HG03354 (cell line): ENCODE results near the gene MYOM1.

ENCODE experiments used
- ATAC-seq: cut with Tn5 transposase; IDR thresholded peaks from one replicate; pipeline ENCODE4 v1.9.1; 2021; ENCODE audit warnings: mild to moderate bottlenecking; ENCODE audit not compliant: unreplicated experiment, poor library complexity, severe bottlenecking

The MYOM1 gene

DNA sequence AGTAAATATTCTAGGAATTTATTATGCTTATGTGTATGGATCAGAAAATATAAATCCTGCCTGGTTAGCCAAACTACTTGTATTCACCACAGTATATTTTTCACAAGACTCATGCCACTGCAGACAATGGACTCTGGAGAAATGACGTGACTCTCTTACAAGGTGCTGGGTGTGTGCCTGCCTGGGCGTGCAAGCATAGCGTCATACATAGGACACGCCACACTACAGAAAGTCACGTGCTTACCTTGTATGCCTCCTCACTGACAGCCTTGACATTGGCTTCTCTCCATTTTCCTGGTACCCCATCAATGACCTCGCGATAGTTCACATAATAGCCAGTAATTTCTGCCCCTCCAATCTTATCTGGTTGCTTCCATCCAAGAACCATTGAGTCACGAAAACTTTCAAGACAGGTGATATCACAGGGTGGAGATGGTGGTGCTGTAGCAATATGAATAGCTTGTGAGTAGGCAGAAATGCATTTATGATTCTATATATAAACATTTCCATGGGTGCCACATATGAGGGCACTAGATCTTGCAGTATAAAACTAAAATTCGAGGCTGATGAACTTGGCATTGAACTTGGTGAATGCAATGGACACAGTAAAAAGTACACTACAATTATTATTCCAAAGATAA lies 93.2 kb downstream of the MYOM1 start:
- no peak for ATAC-seq

DNA sequence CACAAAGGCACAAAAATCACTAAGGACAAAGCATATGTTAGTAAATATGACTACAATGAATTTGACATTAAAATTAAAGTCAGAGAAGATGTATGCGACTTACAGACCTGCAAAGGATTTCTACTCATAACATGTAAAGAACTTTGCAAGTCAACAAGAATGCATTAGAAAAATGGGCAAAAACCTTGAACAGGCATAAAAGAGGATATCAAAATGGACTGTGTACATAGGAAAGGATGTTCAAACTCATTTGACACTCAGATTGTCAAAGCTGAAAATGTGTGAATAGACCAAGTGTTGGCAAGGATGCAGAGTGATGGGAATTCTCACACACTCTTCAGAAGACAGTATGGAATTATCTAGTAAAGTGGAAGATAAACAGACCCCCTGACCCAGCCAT lies 94.9 kb downstream of the MYOM1 start:
- ATAC-seq: no peak

DNA sequence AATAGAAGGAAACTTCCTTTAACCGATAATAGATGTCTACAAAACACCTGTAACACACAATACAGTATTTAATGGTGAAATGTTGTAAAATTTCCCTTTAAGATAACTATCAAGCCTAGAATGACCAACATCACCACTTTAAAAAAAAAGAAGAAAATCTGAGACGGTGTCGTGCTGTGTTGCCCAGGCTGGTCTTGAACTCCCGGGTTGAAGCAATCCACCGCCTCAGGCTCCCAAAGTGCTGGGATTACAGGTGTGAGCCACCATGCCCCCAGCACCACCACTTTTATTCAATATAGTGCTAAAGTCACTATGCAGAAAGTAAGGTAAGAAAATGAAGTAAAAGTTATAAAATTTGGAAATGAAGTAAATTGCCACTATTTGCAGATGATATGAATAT lies 96.9 kb downstream of the MYOM1 start:
- ATAC-seq: no peak

DNA sequence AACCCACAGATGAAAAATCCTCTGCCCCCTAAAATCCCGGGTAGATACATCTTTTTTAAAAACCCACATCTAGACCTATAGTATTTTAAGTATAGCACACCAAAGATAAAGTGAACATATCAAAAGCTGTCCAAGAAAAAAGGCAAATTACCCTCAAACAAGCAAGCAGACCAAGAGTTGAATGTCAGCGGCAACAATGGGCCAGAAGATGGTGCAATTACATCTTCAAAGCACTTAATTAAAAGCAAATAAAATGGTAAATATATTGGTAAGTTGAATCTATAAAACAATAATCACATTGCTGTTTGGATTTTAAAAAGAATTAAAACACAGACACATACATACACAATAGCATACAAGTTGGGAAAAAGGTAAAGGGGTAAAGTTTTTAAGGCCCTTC lies 98.5 kb downstream of the MYOM1 start:
- ATAC-seq: no peak

DNA sequence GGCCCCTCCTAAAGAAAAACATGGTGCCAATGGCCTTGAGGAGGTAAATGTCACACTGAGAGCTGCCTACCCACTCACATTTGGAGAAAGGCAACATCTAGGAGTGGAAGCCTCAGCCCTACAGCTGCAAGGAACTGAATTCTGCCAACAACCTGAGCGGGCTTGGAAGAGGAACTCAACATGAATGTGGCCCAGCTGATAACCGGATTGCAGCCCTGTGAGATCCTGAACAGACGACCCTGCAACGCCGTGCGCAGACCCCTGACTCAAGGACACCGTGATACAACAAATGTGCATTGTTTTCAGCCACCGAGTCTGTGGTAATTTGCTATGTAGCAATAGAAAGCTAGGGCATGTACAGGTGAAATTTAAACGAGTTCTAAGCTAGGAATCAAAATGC lies 99.4 kb downstream of the MYOM1 start:
- no peak for ATAC-seq

DNA sequence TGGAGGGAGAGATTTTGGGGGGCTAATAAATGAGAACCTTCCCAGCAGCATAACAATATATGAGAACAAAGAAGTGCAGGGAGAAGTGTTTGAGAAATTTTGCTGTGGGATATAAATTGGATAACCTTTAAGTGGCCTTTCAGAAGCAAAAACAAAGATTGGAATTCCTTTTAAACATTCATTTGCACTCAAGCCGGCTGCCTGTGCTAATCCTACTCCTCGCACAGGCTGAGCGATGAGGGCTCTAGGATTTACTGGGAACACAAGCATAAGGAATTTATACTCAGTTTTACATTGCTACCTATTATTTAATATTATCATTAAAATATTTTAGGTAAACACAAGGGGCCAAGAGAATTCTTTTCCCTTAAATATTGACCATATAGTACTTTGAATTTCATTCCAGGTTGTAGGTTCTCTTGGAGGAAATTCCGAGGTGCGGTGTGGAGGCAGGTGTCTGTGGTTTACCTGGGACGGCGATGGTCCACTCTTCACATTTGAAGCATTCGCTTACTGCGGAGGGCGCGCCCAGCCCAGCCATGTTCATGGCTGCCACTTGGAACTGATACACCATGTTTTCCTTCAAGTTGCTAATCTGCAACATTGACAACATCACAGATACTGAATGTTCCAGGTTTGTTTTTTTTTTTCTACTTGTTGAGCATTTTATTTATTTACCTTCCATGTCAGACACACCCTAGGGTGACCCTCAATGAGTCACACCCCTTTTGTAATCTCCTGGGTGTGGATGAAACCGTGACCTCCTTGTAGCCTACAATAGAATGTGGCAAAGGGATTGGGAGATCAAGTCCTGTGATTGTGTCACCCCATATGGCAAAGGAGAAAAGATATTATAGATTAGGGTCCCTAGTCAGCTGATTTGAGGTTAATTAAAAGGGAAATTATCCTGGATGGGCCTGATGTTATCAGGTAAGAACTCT lies 100.1 kb downstream of the MYOM1 start:
- no peak for ATAC-seq

DNA sequence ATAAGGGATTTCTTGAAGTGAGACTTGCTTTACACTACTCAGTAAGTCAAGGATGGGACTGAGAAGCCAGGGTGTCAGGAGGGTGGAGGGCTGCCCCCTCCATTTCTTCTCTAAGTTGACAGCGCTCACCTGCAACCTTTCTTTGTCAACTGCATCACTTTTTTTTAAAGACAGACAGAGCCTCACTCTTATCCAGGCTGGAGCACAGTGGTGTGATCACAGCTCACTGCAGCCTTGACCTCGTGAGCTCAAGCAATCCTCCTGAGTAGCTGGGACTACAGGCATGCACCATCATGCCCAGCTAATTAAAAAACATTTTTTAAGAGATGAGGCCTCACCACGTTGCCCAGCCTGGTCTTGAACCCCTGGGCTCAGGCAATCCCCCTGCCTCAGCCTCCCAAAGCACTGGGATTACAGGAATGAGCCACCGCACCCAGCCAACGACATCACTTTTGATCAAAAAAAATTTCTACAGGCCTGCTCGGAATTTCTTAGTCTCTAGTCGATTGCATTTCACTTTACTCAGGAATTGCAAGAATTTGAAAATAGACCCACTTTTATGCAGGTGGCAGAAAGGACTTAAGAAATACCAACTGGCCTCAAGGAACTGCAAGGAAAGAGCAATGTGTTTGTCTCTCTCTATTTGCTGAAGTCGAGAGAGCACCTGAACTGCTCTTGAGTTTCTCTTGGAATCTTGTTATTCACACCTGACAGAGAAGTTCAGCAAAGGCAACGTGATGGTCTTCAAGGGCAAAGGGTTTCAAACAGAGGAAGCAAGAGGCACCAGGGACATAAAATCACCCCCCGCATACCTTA lies 101.4 kb downstream of the MYOM1 start:
- ATAC-seq: no peak

DNA sequence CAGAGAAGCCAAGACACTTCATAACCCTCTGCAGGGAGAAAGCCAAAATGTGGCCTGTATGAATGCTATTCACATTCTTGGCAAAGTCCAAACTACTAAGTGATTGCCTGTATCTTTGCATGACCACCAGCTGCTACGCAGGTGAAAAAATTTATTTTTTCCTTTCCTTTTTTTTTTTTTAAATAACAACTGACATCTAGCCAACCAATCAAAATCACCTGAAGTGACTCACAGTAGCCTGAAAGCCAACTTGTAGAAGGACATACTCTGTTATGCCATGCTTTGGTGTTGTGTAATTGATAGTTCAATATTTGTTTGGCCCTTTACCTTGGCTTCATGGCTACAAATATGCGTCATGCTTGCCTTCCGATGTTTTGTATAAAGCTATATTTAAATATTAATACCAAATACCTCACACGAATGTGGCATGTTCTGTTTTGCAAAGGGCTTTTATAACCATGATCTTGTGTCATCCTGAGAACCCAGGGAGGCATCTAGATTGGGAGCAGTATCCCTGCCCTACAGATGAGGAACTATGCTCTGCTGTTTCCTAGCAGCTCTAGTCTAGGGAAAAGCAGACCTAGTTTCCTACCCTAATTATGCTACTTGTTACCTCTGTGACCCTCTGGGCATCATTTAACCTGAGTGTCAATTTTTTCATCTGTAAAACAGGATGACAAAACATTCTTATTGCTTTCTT lies 102.1 kb downstream of the MYOM1 start:
- ATAC-seq: no peak

DNA sequence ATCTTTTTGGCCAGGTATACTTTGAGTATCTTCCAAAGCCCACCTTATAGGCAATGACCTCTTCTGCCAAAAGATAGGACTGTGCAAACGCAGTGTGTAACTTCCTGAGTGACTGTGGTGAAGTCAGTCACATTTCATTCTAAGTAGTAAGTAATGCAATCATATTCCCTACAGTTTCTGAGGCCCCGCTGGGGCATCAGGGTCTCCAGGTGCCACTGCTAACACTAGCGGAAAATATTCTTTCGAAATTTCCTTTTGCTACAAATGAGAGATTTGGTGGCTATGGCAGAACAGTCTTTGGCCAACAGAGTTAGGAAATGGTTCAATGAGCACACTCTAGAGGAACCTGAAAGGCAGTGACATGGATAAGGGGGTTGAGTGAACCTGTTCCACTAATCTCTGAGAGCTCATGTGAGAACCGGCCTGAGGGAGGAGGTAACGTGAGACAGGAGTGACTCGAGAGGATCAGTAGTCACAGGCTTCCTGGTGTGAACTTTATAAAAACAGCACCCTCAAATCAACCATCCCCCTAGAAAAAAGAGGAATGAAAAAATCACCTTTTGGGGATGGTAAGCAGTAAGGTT lies 104.2 kb downstream of the MYOM1 start:
- no peak for ATAC-seq

DNA sequence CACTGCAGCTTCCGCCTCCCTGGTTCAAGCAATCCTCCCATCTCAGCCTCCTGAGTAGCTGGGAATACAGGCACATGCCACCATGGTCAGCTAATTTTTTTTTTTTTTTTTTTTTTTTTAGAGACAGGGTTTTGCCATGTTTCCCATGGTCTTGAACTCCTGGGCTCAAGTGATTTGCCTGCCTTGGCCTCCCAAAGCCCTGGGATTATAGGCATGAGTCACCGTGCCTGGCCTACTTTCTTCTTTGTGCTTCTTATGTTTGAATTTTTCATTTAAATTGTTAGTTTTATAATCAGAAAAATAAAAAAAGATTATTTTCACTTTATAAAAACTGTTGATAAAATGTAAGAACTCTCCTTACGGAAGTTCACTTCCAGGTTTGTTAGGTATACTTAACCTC lies 105.3 kb downstream of the MYOM1 start:
- ATAC-seq: no peak

DNA sequence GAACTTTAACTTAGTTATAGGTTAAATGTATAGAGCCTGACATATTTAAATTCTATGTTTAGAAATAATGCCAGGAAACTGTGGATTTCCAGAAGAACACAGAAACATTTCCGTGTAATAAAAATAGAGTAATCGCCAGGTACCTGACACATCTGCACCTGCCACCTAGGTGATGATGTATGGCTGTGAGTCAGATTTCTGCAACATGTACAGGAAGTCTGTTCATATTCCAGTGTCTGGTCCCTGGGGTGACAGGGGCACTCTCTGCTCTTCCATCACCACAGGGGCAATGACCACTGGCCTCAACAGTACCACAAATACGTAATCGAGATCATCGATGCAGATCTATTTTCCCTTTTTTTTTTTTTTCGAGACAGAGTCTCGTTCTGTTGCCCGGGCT lies 105.7 kb downstream of the MYOM1 start:
- no peak for ATAC-seq

DNA sequence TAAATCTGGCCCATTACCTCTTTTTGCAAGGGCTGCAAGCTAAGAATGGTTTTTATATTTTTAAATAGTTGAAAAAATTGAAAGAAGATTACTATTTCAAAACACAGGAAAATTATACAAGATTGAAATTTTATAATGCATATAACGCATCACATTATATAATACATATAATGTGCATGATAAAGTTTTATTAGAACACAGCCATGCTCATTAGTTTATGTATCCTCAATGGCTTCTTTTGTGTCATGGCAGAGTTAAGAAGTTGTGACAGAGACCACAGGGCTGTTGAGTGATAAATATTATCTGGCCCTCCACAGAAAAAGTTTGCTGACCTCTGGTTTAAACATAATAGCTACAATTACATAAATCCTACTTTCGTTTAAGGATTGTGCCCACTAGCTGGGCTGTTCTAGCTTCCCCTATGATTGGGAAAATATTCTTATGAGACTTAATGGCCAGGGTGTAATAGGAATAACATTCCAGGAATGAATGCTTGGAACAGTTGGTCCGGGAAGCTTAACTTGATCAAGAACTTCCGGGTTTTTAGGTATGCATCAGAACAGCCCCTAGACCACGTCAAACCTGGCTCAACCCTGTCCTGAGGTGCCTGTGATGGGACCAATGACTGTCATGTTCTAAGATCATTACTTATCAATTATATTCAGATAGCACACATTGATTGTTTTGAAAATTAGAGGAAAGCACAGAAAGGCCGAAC lies 108.1 kb downstream of the MYOM1 start:
- ATAC-seq: no peak

DNA sequence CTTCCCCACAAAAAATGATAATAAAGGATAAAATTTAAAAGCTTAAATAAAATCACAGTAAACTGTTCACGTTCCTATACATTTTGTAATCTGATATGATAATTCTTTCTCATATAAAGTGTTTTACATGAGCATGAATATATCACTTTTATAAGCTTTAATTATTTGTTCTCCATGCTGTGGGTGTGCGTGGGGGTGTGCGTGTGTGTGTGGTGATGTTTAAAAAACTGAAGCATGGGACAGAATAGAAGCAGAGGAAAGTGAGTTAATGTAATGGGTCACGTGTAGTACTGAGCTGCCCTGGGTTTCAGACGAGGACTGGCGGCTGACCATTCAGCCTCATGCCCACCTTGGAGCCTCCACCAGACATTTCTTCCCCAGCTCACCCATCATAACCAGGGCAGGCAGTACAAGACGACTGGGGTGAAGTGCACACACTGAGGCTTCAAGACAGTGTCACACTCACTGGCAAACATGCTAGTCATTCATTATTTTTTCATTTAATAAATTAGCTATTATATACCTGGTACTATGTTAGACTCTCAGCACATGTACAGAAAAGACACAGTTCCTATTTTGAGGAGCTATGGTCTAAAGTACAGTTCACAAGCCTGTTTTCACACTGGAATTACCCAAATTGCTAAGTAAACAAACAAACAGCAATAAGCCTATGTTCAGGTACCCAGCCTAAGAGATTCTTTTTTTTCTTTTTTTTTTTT lies 109.6 kb downstream of the MYOM1 start:
- peak; percentile 87 for ATAC-seq

DNA sequence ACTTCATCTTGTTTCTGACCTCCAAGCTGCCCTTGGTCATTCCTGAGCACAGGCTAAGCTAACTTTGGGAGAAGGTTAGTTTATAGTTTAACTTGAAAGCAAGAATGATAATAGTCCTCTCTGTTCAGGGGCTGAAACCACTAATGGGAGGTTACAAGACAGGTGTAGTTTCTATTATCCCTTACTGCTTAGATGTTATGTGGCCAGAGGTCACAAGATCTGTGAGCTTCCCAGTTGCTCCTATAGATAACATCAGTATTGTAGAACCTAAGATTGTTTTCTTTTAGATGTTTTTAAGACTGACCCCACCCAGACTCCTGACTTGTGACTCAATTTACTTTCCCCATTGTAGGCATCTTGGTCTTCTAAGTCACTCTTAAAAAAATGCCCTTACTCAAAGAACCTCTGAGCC lies 112.0 kb downstream of the MYOM1 start:
- ATAC-seq: no peak

DNA sequence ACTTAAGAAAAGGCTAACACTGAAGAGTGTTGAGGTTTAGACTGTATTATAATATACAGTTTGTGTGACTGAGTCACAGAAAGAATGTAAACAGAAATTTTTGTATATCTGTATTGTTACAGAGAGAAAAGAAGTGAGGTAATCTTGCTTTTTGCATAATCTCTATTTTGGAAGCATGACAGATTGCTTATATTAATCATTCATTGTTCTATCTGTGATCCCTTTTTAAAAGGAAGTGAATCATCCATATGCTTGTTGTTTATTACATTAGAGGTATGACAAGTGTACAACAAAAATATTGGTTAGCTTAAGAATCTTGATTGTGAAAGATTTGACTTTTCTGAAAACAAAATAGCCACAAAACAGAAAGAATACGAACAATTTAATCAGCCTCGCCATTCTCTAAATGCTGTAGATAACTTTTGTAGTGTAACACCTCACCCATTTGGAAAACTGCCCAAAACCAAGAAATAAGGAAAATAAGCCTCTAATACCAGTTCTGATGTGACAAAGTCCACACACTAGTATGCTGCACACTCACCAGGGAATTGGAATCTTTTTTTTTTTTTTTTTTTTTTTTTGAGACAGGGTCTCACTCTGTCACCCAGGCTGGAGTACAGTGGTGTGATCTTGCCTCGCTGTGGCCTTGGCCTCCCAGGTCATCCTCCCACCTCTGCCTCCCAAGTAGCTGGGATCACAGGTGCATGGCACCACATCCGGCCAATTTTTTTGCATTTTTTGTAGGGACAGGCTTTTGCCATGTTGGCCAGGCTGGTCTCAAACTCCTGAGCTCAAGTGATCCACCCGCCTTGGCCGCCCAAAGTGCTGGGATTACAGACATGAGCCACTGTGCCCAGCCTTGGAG lies 115.3 kb downstream of the MYOM1 start:
- ATAC-seq: no peak

DNA sequence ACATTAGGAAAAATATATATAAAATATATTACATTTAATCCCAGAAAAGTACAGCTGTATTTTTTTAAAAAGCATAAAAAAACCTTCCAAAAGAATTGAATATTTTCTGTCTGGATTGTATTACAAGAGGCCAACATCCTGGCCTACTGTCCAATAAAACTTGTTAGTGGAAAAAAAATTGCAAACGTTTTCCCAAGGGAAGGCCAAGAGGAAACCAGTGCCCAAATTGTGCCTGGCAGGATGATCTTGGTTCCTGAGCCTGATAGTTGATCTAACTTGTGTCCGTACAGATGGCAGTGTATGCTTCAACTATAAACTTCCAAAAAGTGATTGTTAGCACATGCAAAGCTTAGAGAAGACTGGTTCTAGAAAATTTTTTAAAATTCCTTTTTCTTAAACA lies 116.2 kb downstream of the MYOM1 start:
- ATAC-seq: no peak

DNA sequence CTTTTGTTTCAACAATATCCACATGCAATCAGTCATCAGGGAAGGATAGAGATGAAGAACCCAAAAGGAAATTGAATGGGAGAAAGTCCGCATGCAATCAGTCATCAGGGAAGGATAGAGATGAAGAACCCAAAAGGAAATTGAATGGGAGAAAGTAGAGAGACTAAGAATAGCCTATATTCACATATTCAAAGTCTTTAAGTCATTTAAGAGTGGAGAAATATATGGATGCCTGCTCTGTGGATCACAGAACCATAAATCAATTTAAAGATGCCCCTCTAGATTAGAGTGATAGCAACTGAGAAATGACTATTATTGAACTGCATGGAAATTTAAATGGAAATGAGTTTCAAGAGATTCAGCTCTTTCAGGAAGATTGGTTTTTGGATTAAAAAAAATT lies 116.8 kb downstream of the MYOM1 start:
- no peak for ATAC-seq
